ENCODE results near the gene UGT1A6.
"Not testable (repeated sequence)": the region's sequence is repeated elsewhere in the genome, so short reads cannot be mapped to it uniquely, and the experiment has no call there.

UGT1A6 gene

DNA sequence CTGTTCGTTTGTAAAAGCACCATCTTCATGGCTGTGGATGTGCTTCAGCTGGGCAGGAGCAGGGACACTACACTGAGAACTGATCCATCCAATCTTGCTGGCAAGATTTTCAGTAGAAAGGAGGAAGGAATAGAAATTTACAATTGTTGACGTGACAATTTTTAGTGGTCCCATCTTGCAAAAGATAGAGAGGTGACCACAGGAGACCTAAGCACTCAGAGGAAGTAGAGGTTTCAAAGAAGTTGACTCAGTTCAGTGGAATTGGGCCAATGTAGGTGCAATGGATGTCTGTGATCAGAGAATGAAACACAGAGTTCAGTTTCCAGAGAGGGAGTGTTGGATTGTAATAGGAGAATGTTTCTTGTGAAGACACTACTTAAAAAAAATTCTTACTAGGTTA, 21.4 kb downstream of the UGT1A6 start:
- Histone ChIP-seq H3K9ac (ENCODE audit: low read length in 2 of 2) (no peak overlapping the region), H3K4me1 (ENCODE audit: control insufficient read depth, insufficient read depth, low read length) (no peaks in the 10 kb centered on the region), H3K27ac (ENCODE audit: low read length) (no peak overlapping the region), H3K9me3 (ENCODE audit: control insufficient read depth in 2 of 2, low read length in 2 of 2) (no peaks in the 10 kb centered on the region), H3K4me3 (ENCODE audit: low read length in 2 of 2) (no peak overlapping the region), H3K27me3 (ENCODE audit: control insufficient read depth in 1 of 2, insufficient read depth in 2 of 2, low read length in 2 of 2) (peaks cover 5 to 11% of the 10 kb centered on the region in 2 donors), H3K36me3 (ENCODE audit: control insufficient read depth in 2 of 2, insufficient read depth in 2 of 2, low read length in 2 of 2) (no peaks in the 10 kb centered on the region)

- Histone ChIP-seq H3K9ac (ENCODE audit: low read length in 2 of 2) (no peak within 1 kb of the TSS), H3K36me3 (ENCODE audit: control insufficient read depth in 2 of 2, insufficient read depth in 2 of 2, low read length in 2 of 2) (no peaks in the 10 kb centered on the region), H3K27me3 (ENCODE audit: control insufficient read depth in 1 of 2, insufficient read depth in 2 of 2, low read length in 2 of 2) (peaks cover 5 to 6% of the 10 kb centered on the region in 2 donors), H3K4me1 (ENCODE audit: control insufficient read depth, insufficient read depth, low read length) (no peaks in the 10 kb centered on the region), H3K9me3 (ENCODE audit: control insufficient read depth in 2 of 2, low read length in 2 of 2) (no peaks in the 10 kb centered on the region), H3K27ac (ENCODE audit: low read length) (no peak within 1 kb of the TSS), H3K4me3 (ENCODE audit: low read length in 2 of 2) (no peak within 1 kb of the TSS)
Observed at GRCh38 chr2:233718552-233718951, 25.9 kb downstream of the UGT1A6 start, which contains the start of gene UGT1A4. Gene UGT1A4, plus strand, starts transcription at chr2:233718736. Its CDS starts 85 bp downstream, at chr2:233718821.

DNA sequence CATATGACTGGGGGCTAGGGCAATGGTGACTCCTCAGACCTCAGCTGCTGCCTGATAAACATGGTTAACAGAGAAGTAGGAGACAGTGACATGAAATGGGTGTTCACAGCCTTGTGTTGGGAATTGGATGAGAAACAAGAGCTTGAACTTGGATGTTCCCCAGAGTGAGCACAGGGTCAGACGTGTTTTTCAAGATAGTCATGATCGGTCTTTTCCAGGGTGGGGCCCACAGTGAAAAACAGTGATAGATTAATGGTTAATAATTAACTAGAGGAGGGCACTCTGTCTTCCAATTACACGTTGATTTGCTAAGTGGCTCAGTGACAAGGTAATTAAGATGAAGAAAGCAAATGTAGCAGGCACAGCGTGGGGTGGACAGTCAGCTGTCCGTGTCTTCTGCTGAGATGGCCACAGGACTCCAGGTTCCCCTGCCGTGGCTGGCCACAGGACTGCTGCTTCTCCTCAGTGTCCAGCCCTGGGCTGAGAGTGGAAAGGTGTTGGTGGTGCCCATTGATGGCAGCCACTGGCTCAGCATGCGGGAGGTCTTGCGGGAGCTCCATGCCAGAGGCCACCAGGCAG, 36.1 kb downstream of the UGT1A6 start, which contains the start of gene UGT1A3:
Gene UGT1A3 (plus strand): TSS at position 320 of the 579 bp plus-strand sequence. CDS start 85 bp downstream, at position 405.
- H3K4me3 ChIP-seq (ENCODE audit: low read length in 2 of 2): no peak within 1 kb of the TSS
- no peaks in the 10 kb centered on the region for H3K4me1 ChIP-seq (ENCODE audit: control insufficient read depth, insufficient read depth, low read length)
- no peaks in the 10 kb centered on the region for H3K9me3 ChIP-seq (ENCODE audit: control insufficient read depth in 2 of 2, low read length in 2 of 2)
- H3K27ac ChIP-seq (ENCODE audit: low read length): no peak within 1 kb of the TSS
- no peaks in the 10 kb centered on the region for H3K36me3 ChIP-seq (ENCODE audit: control insufficient read depth in 2 of 2, insufficient read depth in 2 of 2, low read length in 2 of 2)
- H3K9ac ChIP-seq (ENCODE audit: low read length in 2 of 2): no peak within 1 kb of the TSS
- H3K27me3 ChIP-seq (ENCODE audit: control insufficient read depth in 1 of 2, insufficient read depth in 2 of 2, low read length in 2 of 2): no peaks in the 10 kb centered on the region

GRCh38 chr2:233736868-233737653, 44.4 kb downstream of the UGT1A6 start:
- H3K4me3 ChIP-seq (ENCODE audit: low read length in 2 of 2); H3K4me1 ChIP-seq (ENCODE audit: control insufficient read depth, insufficient read depth, low read length); H3K9ac ChIP-seq (ENCODE audit: low read length in 2 of 2); H3K9me3 ChIP-seq (ENCODE audit: control insufficient read depth in 2 of 2, low read length in 2 of 2); H3K27me3 ChIP-seq (ENCODE audit: control insufficient read depth in 1 of 2, insufficient read depth in 2 of 2, low read length in 2 of 2); H3K36me3 ChIP-seq (ENCODE audit: control insufficient read depth in 2 of 2, insufficient read depth in 2 of 2, low read length in 2 of 2); H3K27ac ChIP-seq (ENCODE audit: low read length): not testable (repeated sequence)

GRCh38 chr2:233740870-233741269, 48.2 kb downstream of the UGT1A6 start:
- H3K4me1 ChIP-seq (ENCODE audit: control insufficient read depth, insufficient read depth, low read length): no peaks in the 10 kb centered on the region
- H3K27me3 ChIP-seq (ENCODE audit: control insufficient read depth in 1 of 2, insufficient read depth in 2 of 2, low read length in 2 of 2): no peaks in the 10 kb centered on the region
- H3K9ac ChIP-seq (ENCODE audit: low read length in 2 of 2): no peak overlapping the region
- no peaks in the 10 kb centered on the region for H3K36me3 ChIP-seq (ENCODE audit: control insufficient read depth in 2 of 2, insufficient read depth in 2 of 2, low read length in 2 of 2)
- no peak overlapping the region for H3K27ac ChIP-seq (ENCODE audit: low read length)
- H3K4me3 ChIP-seq (ENCODE audit: low read length in 2 of 2): no peak overlapping the region
- no peaks in the 10 kb centered on the region for H3K9me3 ChIP-seq (ENCODE audit: control insufficient read depth in 2 of 2, low read length in 2 of 2)

- no peaks in the 10 kb centered on the region for H3K4me1 ChIP-seq (ENCODE audit: control insufficient read depth, insufficient read depth, low read length)
- no peak overlapping the region for H3K9ac ChIP-seq (ENCODE audit: low read length in 2 of 2)
- H3K27me3 ChIP-seq (ENCODE audit: control insufficient read depth in 1 of 2, insufficient read depth in 2 of 2, low read length in 2 of 2): no peaks in the 10 kb centered on the region
- no peaks in the 10 kb centered on the region for H3K36me3 ChIP-seq (ENCODE audit: control insufficient read depth in 2 of 2, insufficient read depth in 2 of 2, low read length in 2 of 2)
- no peaks in the 10 kb centered on the region for H3K9me3 ChIP-seq (ENCODE audit: control insufficient read depth in 2 of 2, low read length in 2 of 2)
- no peak overlapping the region for H3K27ac ChIP-seq (ENCODE audit: low read length)
- H3K4me3 ChIP-seq (ENCODE audit: low read length in 2 of 2): no peak overlapping the region
Observed at GRCh38 chr2:233743464-233744259, 51.0 kb downstream of the UGT1A6 start.

- Histone ChIP-seq H3K9me3 (ENCODE audit: control insufficient read depth in 2 of 2, low read length in 2 of 2) (no peaks in the 10 kb centered on the region), H3K4me3 (ENCODE audit: low read length in 2 of 2) (no peak overlapping the region), H3K27me3 (ENCODE audit: control insufficient read depth in 1 of 2, insufficient read depth in 2 of 2, low read length in 2 of 2) (no peaks in the 10 kb centered on the region), H3K36me3 (ENCODE audit: control insufficient read depth in 2 of 2, insufficient read depth in 2 of 2, low read length in 2 of 2) (no peaks in the 10 kb centered on the region), H3K27ac (ENCODE audit: low read length) (no peak overlapping the region), H3K4me1 (ENCODE audit: control insufficient read depth, insufficient read depth, low read length) (no peaks in the 10 kb centered on the region), H3K9ac (ENCODE audit: low read length in 2 of 2) (no peak overlapping the region)
Observed at GRCh38 chr2:233745073-233745755, 52.5 kb downstream of the UGT1A6 start.

DNA sequence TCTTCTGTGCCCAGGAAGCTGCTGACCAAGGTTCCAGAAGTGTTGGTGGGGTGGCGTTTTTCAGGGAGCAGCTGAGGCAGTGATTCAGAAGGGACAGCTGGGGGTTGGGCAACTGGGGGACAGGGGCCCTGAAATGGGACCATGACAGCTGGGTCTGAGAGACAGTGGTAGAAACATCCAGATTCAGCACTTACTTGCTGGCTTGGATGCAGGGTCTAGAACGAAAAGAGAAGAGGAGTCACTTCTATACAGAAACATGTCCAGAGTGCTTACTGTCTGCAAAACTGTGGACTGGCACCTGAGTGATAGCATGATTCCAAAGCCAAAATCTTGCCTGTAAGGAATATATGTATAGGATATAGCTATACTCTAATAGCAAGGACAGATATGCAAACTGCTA, 53.1 kb downstream of the UGT1A6 start:
- not testable (repeated sequence) for H3K9me3 ChIP-seq (ENCODE audit: control insufficient read depth in 2 of 2, low read length in 2 of 2); H3K4me3 ChIP-seq (ENCODE audit: low read length in 2 of 2); H3K27me3 ChIP-seq (ENCODE audit: control insufficient read depth in 1 of 2, insufficient read depth in 2 of 2, low read length in 2 of 2); H3K27ac ChIP-seq (ENCODE audit: low read length); H3K9ac ChIP-seq (ENCODE audit: low read length in 2 of 2); H3K36me3 ChIP-seq (ENCODE audit: control insufficient read depth in 2 of 2, insufficient read depth in 2 of 2, low read length in 2 of 2); H3K4me1 ChIP-seq (ENCODE audit: control insufficient read depth, insufficient read depth, low read length)

DNA sequence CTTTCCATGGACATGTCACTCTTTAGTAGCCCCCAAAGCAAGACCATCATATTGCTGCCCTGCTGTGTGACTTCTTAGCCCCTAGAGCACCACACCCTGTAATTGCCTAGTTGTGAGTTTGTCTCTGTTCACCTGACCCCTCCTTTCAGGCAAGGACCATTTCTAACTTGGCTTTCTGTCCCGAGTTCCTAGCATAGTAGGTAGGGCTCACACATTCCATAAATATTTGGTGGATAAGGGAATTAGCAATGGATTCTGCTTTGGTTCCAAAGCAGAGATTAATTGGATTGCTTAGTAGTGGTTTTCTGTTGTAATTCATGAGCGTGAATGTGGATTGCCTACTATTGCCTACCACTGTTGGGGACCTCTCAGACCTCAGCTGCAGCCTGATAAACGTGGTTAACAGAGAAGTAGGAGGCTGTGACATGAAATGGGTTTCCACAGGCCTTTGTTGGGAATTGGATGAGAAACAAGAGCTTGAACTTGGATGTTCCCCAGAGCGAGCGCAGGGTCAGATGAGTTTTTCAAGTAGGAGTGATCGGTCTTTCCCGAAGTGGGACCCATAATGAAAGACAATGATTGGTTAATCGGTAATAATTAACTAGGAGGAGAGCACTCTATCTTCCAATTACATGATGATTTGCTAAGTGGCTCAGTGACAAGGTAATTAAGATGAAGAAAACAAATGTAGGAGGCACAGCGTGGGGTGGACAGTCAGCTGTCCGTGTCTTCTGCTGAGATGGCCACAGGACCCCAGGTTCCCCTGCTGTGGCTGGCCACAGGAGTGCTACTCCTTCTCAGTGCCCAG, 54.0 kb downstream of the UGT1A6 start:
- Histone ChIP-seq H3K27ac (ENCODE audit: low read length) (no peak overlapping the region), H3K36me3 (ENCODE audit: control insufficient read depth in 2 of 2, insufficient read depth in 2 of 2, low read length in 2 of 2) (no peaks in the 10 kb centered on the region), H3K27me3 (ENCODE audit: control insufficient read depth in 1 of 2, insufficient read depth in 2 of 2, low read length in 2 of 2) (no peaks in the 10 kb centered on the region), H3K9ac (ENCODE audit: low read length in 2 of 2) (no peak overlapping the region), H3K4me3 (ENCODE audit: low read length in 2 of 2) (no peak overlapping the region), H3K9me3 (ENCODE audit: control insufficient read depth in 2 of 2, low read length in 2 of 2) (no peaks in the 10 kb centered on the region), H3K4me1 (ENCODE audit: control insufficient read depth, insufficient read depth, low read length) (no peaks in the 10 kb centered on the region)

DNA sequence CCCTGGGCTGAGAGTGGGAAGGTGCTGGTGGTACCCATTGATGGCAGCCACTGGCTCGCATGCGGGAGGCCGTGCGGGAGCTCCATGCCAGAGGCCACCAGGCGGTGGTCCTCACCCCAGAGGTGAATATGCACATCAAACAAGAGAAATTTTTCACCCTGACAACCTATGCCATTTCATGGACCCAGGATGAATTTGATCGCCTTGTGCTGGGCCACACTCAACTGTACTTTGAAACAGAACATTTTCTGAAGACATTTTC, 54.5 kb downstream of the UGT1A6 start:
- H3K9ac ChIP-seq (ENCODE audit: low read length in 2 of 2): no peak overlapping the region
- no peak overlapping the region for H3K4me3 ChIP-seq (ENCODE audit: low read length in 2 of 2)
- no peaks in the 10 kb centered on the region for H3K36me3 ChIP-seq (ENCODE audit: control insufficient read depth in 2 of 2, insufficient read depth in 2 of 2, low read length in 2 of 2)
- no peaks in the 10 kb centered on the region for H3K9me3 ChIP-seq (ENCODE audit: control insufficient read depth in 2 of 2, low read length in 2 of 2)
- no peaks in the 10 kb centered on the region for H3K4me1 ChIP-seq (ENCODE audit: control insufficient read depth, insufficient read depth, low read length)
- no peak overlapping the region for H3K27ac ChIP-seq (ENCODE audit: low read length)
- H3K27me3 ChIP-seq (ENCODE audit: control insufficient read depth in 1 of 2, insufficient read depth in 2 of 2, low read length in 2 of 2): no peaks in the 10 kb centered on the region

All from stomach smooth muscle (tissue), 2 donors.